HepG2 (cell line): Measurements from ENCODE around the gene ARHGDIA. TPM values are rescaled to one million over a fixed set of nuclear protein-coding genes. Genes with fewer than 3 reads are reported as not detected.

Experiments used
- ARNT2 ChIP-seq: sonication (generic); formaldehyde crosslinking; IDR thresholded peaks from 2 replicates; pipeline ENCODE4 v1.8.0; 2022; ENCODE audit warnings: mild to moderate bottlenecking, low read depth, missing genetic modification reagents, moderate library complexity
- ATF1 ChIP-seq: IDR thresholded peaks from 2 replicates; pipeline ENCODE4 v1.6.1; 2016; ENCODE audit warnings: mild to moderate bottlenecking, control low read depth
- ELK4 ChIP-seq: sonication (generic); formaldehyde crosslinking; IDR thresholded peaks from 2 replicates; pipeline ENCODE4 v1.9.0; 2021; ENCODE audit warnings: missing genetic modification reagents, borderline replicate concordance
- ERF ChIP-seq: IDR thresholded peaks from 2 replicates; pipeline ENCODE4 v1.6.1; 2018; ENCODE audit warnings: missing biosample characterization, missing genetic modification reagents
- FUBP1 ChIP-seq: sonication (generic); formaldehyde crosslinking; IDR thresholded peaks from 2 replicates; pipeline ENCODE4 v1.5.1; 2020; ENCODE audit warnings: missing genetic modification reagents, mild to moderate bottlenecking, borderline replicate concordance
- HMG20A ChIP-seq: IDR thresholded peaks from 2 replicates; pipeline ENCODE4 v1.6.1; 2016; ENCODE audit warnings: borderline replicate concordance
- MAFG ChIP-seq: sonication (generic); formaldehyde crosslinking; IDR thresholded peaks from 2 replicates; pipeline ENCODE4 v1.5.1; 2020; ENCODE audit warnings: mild to moderate bottlenecking, missing genetic modification reagents
- NCOR1 ChIP-seq: fragments of 200-600 bp; sonication (generic); IDR thresholded peaks from 2 replicates; pipeline ENCODE4 v1.7.0; 2017; ENCODE audit warnings: antibody characterized with exemption, low read length, borderline replicate concordance
- NR1H2 ChIP-seq: sonication (generic); formaldehyde crosslinking; IDR thresholded peaks from 2 replicates; pipeline ENCODE4 v1.8.1; 2022; ENCODE audit warnings: low read depth, missing genetic modification reagents, borderline replicate concordance
- TBP ChIP-seq: sonication (generic); formaldehyde crosslinking; IDR thresholded peaks from 2 replicates; pipeline ENCODE4 v1.5.0; 2020; ENCODE audit warnings: missing genetic modification reagents
- TP53 ChIP-seq: sonication (generic); formaldehyde crosslinking; conservative IDR thresholded peaks from 2 replicates; pipeline ENCODE4 v1.4.0; 2020; ENCODE audit warnings: missing genetic modification reagents
- ZC3H13 ChIP-seq: sonication (generic); formaldehyde crosslinking; IDR thresholded peaks from 2 replicates; pipeline ENCODE4 v1.8.1; 2023; ENCODE audit warnings: mild to moderate bottlenecking, missing genetic modification reagents, moderate library complexity
- ZFP41 ChIP-seq: sonication (generic); formaldehyde crosslinking; IDR thresholded peaks from 2 replicates; pipeline ENCODE4 v1.4.0; 2020; ENCODE audit warnings: mild to moderate bottlenecking, missing genetic modification reagents, borderline replicate concordance
- ZGPAT ChIP-seq: IDR thresholded peaks from 2 replicates; pipeline ENCODE4 v1.6.1; 2016; ENCODE audit warnings: mild to moderate bottlenecking
- ZNF234 ChIP-seq: sonication (generic); formaldehyde crosslinking; conservative IDR thresholded peaks from 2 replicates; pipeline ENCODE4 v1.5.1; 2020; ENCODE audit warnings: mild to moderate bottlenecking, missing genetic modification reagents
- ZNF282 ChIP-seq: fragments of 450-650 bp; IDR thresholded peaks from 2 replicates; pipeline ENCODE4 v1.6.1; 2018; ENCODE audit not compliant: partially characterized antibody
- ZNF44 ChIP-seq: sonication (generic); formaldehyde crosslinking; IDR thresholded peaks from 2 replicates; pipeline ENCODE4 v1.5.1; 2020; ENCODE audit warnings: mild to moderate bottlenecking, missing genetic modification reagents
- polyA plus RNA-seq, 8 experiments: library from polyadenylated mRNA; depleted of rRNA in 3 of 8; stranded (reverse) in 7 of 8; unstranded in 1 of 8; fragments of >200 nt; fragmentation: Illumina TruSeq in 4 of 8; extraction: Trizol in 4 of 8; gene quantifications; 2 replicates each; pipeline versions ENCODE4 v1.2.1 to v1.2.3, GENCODE V29; 2011 to 2016; ENCODE audit warnings: low read depth in 4 of 8, missing spikeins in 1 of 8, mixed read lengths in 1 of 8; ENCODE audit not compliant: insufficient read depth in 1 of 8
- total RNA-seq, 5 experiments: library from RNA; depleted of rRNA; stranded (reverse); fragments of >200 nt; fragmentation: Illumina TruSeq; extraction: Trizol; gene quantifications; 2 replicates each; pipeline ENCODE4 v1.2.3, GENCODE V29; 2016; ENCODE audit warnings: low read depth in 1 of 5
- TF ChIP-seq, protein P1 (sequence below): IDR thresholded peaks from 2 replicates; pipeline ENCODE4 v1.4.0; 2020; ENCODE audit warnings: mild to moderate bottlenecking, missing genetic modification reagents
- TF ChIP-seq, protein P2 (sequence below): sonication (generic); formaldehyde crosslinking; IDR thresholded peaks from 2 replicates; pipeline ENCODE4 v1.4.0; 2020; ENCODE audit warnings: missing genetic modification reagents

ARHGDIA gene
- total and polyA plus RNA-seq, 2 of the 13 experiments (the other 11 are each of a cell fraction or from before 2014, with no cell fraction given), result 40.0 to 64.0 TPM

DNA sequence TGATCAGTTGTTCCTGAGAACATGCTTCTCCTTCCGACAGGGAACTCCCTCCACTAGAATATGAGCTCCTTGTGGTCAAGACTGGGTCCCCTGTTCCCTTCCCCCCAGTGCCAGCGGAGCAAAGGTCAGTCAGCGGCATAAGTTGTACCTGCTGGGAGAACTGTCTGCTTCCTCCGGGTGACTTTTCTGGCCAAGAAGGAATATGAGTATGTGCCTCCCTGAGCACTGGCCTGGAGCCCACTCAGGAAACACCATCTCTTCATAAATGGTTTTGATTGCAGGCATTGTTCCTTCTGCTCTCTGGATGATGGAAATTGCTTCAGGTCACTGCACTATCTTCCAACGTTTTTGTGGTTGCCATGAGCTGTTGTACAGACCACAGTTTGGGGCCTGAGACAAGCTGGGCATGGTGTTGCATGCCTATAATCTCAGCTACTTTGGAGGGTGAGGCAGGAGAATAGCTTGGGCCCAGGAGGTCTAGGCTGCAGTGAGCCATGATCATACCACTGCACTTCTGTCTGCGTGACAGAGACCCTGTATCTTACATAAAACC, 7.9 kb downstream of the ARHGDIA start (continued):
- TF ChIP-seq ZFP41, result no peak
- no peak for TF ChIP-seq ZNF234
- no peak for TF ChIP-seq NR1H2 (CRISPR knock-in tag)
- no peak for TF ChIP-seq ZNF44 (CRISPR knock-in tag)
- TF ChIP-seq NCOR1, result no peak
- TF ChIP-seq ARNT2 (CRISPR knock-in tag), result no peak
- no peak for TF ChIP-seq ZGPAT (CRISPR knock-in tag)
- TF ChIP-seq TP53 (CRISPR knock-in tag), result no peak
- TF ChIP-seq, protein P1, sequence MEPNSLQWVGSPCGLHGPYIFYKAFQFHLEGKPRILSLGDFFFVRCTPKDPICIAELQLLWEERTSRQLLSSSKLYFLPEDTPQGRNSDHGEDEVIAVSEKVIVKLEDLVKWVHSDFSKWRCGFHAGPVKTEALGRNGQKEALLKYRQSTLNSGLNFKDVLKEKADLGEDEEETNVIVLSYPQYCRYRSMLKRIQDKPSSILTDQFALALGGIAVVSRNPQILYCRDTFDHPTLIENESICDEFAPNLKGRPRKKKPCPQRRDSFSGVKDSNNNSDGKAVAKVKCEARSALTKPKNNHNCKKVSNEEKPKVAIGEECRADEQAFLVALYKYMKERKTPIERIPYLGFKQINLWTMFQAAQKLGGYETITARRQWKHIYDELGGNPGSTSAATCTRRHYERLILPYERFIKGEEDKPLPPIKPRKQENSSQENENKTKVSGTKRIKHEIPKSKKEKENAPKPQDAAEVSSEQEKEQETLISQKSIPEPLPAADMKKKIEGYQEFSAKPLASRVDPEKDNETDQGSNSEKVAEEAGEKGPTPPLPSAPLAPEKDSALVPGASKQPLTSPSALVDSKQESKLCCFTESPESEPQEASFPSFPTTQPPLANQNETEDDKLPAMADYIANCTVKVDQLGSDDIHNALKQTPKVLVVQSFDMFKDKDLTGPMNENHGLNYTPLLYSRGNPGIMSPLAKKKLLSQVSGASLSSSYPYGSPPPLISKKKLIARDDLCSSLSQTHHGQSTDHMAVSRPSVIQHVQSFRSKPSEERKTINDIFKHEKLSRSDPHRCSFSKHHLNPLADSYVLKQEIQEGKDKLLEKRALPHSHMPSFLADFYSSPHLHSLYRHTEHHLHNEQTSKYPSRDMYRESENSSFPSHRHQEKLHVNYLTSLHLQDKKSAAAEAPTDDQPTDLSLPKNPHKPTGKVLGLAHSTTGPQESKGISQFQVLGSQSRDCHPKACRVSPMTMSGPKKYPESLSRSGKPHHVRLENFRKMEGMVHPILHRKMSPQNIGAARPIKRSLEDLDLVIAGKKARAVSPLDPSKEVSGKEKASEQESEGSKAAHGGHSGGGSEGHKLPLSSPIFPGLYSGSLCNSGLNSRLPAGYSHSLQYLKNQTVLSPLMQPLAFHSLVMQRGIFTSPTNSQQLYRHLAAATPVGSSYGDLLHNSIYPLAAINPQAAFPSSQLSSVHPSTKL (CRISPR knock-in tag), result no peak
- no peak for TF ChIP-seq HMG20A (CRISPR knock-in tag)
- TF ChIP-seq ZNF282, result no peak
- no peak for TF ChIP-seq FUBP1
- TF ChIP-seq, protein P2, sequence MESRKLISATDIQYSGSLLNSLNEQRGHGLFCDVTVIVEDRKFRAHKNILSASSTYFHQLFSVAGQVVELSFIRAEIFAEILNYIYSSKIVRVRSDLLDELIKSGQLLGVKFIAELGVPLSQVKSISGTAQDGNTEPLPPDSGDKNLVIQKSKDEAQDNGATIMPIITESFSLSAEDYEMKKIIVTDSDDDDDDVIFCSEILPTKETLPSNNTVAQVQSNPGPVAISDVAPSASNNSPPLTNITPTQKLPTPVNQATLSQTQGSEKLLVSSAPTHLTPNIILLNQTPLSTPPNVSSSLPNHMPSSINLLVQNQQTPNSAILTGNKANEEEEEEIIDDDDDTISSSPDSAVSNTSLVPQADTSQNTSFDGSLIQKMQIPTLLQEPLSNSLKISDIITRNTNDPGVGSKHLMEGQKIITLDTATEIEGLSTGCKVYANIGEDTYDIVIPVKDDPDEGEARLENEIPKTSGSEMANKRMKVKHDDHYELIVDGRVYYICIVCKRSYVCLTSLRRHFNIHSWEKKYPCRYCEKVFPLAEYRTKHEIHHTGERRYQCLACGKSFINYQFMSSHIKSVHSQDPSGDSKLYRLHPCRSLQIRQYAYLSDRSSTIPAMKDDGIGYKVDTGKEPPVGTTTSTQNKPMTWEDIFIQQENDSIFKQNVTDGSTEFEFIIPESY, result peak; percentile 84
- TF ChIP-seq ERF, result no peak
- no peak for TF ChIP-seq ELK4 (CRISPR knock-in tag)
- TF ChIP-seq ZC3H13, result no peak
- no peak for TF ChIP-seq MAFG (CRISPR knock-in tag)
- no peak for TF ChIP-seq ATF1 (CRISPR knock-in tag)
- TF ChIP-seq TBP (CRISPR knock-in tag), result no peak
